HG03196 (cell line): ENCODE data around the gene TBC1D24.
"Not testable (repeated sequence)": the region's sequence is repeated elsewhere in the genome, so short reads cannot be mapped to it uniquely, and the experiment has no call there.

Source experiments
- ATAC-seq: cut with Tn5 transposase; IDR thresholded peaks from one replicate; pipeline ENCODE4 v1.9.1; 2021; ENCODE audit not compliant: unreplicated experiment

TBC1D24 gene

GRCh38 chr16:2531371-2531695 lies 56.4 kb downstream of the TBC1D24 start, which contains the start of gene CEMP1:
Gene CEMP1, minus strand, starts transcription at chr16:2531408. Its CDS starts 335 bp downstream, at chr16:2531073.
- no peak for ATAC-seq

- ATAC-seq, result peak; percentile 69
Measured at GRCh38 chr16:2531696-2532493, 57.0 kb downstream of the TBC1D24 start.

DNA sequence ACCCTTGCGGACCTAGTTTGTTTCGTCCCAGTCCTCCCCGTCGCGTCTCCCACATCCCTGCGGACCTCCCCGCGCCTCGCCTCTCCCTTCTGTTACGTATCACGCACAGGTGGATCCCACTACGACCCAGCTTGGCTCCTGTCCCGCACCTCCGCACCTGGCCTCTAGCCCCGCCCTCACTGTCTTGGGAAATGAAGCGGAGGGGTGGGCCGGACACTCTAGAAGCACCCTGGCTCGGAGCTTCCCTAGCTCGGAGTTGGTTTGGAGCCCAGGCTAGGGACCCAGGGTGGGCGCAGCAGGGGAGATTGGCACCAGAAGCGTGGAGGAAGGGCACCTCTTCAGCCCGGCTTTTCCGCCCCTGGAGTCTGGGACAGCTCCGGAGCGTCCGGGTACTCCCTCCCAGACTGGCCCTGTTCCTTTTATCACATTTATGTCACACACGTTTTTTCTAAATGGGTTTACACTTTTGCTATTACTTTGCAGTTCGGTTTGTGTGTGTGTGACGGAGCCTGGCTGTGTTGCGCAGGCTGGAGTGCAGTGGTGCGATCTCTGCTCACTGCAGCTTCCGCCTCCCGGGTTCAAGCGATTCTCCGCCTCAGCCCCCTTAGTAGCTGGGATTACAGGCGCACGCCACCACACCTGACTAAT lies 57.7 kb downstream of the TBC1D24 start:
- ATAC-seq, result no peak

DNA sequence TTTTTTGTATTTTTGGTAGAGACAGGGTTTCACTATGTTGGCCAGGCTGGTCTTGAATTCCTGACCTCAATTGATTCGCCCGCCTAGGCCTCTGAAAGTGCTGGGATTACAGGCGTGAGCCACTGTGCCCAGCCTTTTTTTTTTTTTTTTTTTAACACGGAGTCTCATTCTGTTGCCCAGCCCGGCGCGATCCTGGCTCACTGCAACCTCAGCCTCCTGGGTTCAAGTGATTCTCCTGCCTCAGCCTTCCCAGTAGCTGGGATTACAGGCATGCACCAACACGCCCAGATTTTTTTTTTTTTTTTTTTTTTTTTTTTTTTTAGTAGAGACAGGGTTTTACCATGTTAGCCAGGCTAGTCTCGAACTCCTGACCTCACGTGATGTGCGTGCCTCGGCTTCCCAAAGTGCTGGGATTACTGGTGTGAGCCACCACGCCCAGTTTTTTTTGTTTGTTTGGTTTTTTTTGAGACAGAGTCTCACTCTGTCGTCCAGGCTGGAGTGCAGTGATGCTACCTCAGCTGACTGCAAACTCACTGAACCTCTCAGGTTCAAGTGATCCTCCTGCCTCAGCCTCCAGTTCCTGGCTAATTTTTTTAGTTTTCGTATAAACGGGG lies 58.3 kb downstream of the TBC1D24 start:
- ATAC-seq, result not testable (repeated sequence)

- ATAC-seq, result no peak
Measured at GRCh38 chr16:2533912-2534311, 59.0 kb downstream of the TBC1D24 start.

- ATAC-seq, result not testable (repeated sequence)
Measured at GRCh38 chr16:2534335-2534734, 59.4 kb downstream of the TBC1D24 start.

GRCh38 chr16:2535625-2536013 lies 60.7 kb downstream of the TBC1D24 start:
- ATAC-seq, result no peak

DNA sequence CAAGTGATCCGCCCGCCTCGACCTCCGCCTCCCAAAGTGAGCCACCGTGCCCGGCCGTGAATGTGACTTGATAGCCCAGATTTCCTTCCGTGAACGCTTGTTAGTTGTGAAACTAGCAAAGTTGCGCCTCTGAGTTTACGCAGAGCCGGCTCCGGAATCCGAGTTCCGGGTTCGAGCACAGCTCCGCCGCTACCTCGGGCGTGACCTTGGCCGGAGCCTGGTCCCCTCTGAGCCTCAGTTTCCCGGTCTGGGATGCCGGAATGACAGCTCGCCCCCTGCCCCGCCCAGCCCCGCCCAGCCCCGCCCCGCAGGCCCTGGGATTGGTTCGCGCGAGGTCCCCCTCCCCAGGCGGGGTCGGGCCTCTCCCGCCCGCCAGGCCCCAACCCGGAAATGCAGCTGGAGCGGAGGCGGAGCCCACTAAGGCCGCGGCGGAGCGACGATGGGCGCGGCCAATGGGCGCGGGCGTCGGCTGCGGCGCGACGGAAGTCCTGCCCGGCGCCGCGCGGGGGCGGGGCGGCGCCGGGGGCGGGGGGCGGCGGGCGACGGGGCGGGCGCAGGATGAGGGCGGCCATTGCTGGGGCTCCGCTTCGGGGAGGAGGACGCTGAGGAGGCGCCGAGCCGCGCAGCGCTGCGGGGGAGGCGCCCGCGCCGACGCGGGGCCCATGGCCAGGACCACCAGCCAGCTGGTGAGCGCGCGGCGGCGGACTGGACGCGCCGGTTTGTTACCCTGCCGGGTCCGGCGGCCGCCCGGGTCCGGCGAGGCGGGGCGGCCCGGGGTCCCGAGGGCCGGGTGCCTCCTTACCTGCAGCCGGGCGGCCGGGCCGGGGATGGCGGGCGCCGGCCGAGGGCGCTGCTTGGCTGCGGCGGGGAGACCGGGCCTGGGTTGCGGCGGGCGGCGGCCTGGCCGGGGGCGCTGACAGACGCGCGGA lies 62.8 kb downstream of the TBC1D24 start, which contains the start of gene PDPK1:
Gene PDPK1, plus strand, starts transcription at position 571 of the 929 bp plus-strand sequence. Its CDS starts 92 bp downstream, at position 663.
- peak; percentile 81 for ATAC-seq

DNA sequence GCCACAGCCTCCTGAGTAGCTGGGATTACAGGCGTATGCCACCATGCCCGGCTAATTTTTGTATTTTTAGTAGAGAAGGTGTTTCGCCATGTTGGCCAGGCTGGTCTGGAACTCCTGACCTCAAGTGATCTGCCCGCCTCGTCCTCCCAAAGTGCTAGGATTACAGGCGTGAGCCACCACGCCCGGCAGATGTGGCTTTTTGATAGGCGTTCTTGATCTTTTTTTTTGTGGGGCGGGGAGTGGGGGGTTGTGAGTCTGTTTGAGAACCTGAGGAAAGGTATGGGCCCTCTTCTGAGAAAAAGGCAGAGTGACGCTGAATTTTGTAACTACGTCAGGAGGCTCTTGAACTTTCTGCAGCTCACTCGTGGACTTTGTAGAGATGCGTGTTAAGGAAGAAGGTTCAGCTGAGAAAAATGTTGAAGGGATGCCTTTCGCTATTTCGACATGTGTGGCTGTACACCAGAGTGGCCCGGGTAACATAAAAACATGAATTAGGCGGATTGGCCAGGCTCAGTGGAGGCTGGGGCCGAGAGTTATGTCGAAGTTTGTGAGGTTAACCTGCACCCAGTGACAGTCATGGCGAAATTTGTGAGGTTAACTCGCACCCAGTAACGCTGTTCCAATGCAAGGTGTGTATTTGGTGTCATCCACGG lies 64.4 kb downstream of the TBC1D24 start:
- ATAC-seq, result not testable (repeated sequence)

GRCh38 chr16:2539845-2540458 lies 65.0 kb downstream of the TBC1D24 start:
- not testable (repeated sequence) for ATAC-seq

DNA sequence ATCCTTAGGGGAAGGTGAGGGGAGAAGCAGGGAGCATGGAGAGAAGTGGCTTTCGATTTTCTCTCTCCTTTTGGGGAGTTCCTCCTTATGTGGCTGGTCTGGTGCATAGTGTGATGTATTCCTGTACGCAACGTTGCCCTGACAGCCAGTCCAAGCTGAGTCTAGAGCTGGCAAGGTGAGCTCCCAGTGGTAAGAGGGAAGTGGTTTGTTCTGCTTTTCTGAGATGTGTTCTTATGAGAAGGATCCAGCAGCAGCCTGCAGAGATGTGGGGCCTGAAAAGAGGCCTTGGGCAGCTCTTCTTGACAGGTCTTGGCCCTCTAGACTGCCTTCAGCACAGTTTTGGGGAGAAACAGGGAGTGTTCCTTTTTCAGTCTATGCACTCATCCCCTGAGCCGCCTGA lies 66.0 kb downstream of the TBC1D24 start:
- not testable (repeated sequence) for ATAC-seq

GRCh38 chr16:2541409-2541808 lies 66.5 kb downstream of the TBC1D24 start:
- not testable (repeated sequence) for ATAC-seq

GRCh38 chr16:2543771-2544170 lies 68.8 kb downstream of the TBC1D24 start:
- not testable (repeated sequence) for ATAC-seq

GRCh38 chr16:2550283-2550878 lies 75.5 kb downstream of the TBC1D24 start:
- ATAC-seq, result not testable (repeated sequence)

GRCh38 chr16:2551420-2551889 lies 76.5 kb downstream of the TBC1D24 start:
- not testable (repeated sequence) for ATAC-seq

DNA sequence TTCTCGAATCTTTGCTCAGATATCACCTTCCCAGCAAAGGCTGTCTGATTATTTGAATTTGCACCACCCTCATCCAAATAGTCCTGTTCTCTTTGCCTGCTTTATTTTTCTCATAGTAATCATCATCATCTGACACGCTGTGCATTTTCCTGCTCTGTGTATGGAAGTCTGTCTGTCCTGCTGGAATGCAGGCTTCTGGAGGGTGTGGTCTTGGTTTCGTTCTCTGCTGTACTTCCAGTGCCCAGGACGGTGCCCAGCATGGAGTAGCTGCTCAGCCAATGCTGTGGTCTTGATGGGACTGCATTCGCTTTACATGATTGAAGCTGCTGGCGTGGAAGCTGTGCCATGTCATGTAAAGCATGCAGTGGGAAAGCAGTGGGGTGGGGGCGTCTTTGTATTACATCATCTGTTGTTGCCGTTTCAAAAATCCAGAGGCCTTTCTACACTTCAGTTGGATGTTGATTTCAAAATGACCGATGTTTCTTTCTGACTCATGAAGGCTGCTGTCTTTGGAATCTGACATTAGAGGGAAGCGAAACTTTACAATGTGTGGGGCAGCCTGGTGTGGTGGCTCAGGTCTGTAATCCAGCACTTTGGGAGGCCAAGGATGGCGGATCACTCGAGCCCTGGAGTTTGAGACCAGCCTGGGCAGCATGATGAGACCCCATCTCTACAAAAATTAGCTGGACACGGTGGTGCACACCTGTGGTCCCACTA lies 79.9 kb downstream of the TBC1D24 start:
- ATAC-seq, result not testable (repeated sequence)
